Memory B cell (primary cell): ENCODE data around the gene GPR137.
A peak's percentile ranks its signal among the peaks of the same experiment; 100 is the strongest.

ENCODE experiments used
- ATAC-seq: fragments of 150-1000 bp; cut with Tn5 transposase; 2 replicates; pipeline ENCODE4 v1.10.0; 2021; ENCODE audit warnings: low read depth, mild to moderate bottlenecking, moderate library complexity
- DNase-seq, 2 donors: peaks; one replicate each; pipeline ENCODE4 v3.0.0; 2022; ENCODE audit warnings: low spot score in 2 of 2
- H3K27ac Mint-ChIP-seq: one replicate; pipeline ENCODE4 v1.8.0; 2022; ENCODE audit warnings: mild to moderate bottlenecking, moderate library complexity, mixed read lengths
- H3K27me3 Mint-ChIP-seq: one replicate; pipeline ENCODE4 v1.8.0; 2022; ENCODE audit warnings: mixed read lengths
- H3K36me3 Mint-ChIP-seq: one replicate; pipeline ENCODE4 v1.8.0; 2022; ENCODE audit warnings: mild to moderate bottlenecking, mixed read lengths
- H3K4me1 Mint-ChIP-seq: one replicate; pipeline ENCODE4 v1.8.0; 2022; ENCODE audit warnings: mixed read lengths
- H3K4me3 Mint-ChIP-seq: one replicate; pipeline ENCODE4 v1.8.0; 2022; ENCODE audit warnings: mild to moderate bottlenecking, moderate library complexity, mixed read lengths
- H3K9me3 Mint-ChIP-seq: one replicate; pipeline ENCODE4 v1.8.0; 2022; ENCODE audit warnings: mixed read lengths

GPR137 gene, protein sequence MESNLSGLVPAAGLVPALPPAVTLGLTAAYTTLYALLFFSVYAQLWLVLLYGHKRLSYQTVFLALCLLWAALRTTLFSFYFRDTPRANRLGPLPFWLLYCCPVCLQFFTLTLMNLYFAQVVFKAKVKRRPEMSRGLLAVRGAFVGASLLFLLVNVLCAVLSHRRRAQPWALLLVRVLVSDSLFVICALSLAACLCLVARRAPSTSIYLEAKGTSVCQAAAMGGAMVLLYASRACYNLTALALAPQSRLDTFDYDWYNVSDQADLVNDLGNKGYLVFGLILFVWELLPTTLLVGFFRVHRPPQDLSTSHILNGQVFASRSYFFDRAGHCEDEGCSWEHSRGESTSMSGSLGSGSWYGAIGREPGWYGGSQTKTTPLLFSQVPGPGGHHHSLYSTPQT

DNA sequence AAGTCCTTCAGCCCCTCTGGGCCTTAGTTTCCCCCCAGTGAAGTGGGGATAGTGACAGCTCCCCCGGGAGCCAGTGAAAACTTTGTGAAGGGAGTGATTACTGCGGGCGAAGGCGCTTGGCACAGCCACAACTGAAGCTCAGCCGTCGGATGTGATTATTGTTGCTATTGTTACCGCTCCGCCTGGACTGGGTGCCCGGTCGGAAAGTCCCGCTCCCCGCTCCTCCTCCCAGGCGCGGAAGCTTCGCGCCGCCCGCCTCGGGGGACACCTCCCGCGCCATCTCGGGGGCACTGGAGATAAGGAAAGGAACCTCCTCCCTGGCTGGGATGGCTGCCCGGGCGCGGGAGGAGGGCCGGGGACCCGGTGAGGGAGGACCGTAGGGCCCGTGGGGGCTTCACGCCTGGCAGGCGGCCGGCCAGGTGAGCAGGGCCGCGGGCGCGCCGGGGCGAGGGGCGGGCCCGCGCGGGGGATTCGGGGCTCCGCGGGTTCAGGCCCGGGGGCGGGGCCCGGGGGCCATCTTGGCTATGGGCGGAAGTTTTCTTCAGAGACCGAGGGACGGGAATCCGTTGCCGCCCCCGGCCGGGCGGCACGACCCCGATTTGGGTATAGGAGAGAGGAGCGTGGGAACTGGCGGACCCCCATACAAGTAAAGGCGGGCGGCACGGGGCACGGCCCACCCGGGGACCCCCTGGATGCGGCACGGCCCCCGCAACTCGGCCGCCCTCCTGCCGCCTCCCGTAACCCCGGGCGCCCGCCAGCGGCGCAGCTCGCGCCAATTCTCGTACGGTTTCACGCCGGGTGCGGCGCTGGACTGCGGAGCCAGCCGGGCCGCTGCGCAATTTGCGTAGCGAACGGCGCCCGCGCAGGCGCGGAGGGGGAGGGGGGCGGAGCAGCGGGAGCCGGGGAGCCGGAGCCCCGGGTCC is at the start of gene GPR137:
Gene GPR137 (plus strand): TSS at position 887 of the 923 bp plus-strand sequence. CDS start 677 bp downstream, outside the sequence.
- Mint-ChIP-seq H3K4me1 (peaks cover 13% of the 10 kb centered on the region), H3K27me3 (no peaks in the 10 kb centered on the region), H3K9me3 (no peaks in the 10 kb centered on the region), H3K36me3 (peaks cover 6% of the 10 kb centered on the region), H3K27ac (peak within 1 kb of the TSS; percentile 99), H3K4me3 (peak within 1 kb of the TSS; percentile 97)
- DNase-seq, result peak; percentile 98 to 100
- peak; percentile 71 for ATAC-seq

DNA sequence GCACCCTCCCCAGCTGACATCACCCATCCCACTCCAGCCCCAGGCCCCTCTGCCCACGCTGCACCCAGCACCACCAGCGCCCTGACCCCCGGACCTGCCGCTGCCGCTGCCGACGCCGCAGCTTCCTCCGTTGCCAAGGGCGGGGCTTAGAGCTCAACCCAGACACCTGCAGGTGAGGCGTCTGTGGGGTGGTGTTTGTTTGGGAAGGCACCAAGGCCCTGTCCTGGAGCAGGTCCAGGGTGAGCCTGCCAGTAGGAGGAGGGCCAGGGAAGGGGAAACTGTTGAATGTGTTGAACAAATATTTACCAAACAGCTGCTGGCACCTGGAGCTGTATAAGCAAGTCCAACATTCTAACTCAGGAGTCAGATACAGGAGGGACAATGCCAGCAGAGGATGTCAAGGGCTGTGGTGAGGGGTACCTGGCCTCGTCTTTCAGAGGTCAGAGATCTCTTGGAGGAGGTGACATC is 48.1 kb upstream of the GPR137 start:
- peaks cover 46% of the 10 kb centered on the region for H3K4me1 Mint-ChIP-seq
- H3K27ac Mint-ChIP-seq, result peak overlapping the region; percentile 100
- DNase-seq (no peak), ATAC-seq (no peak)
- H3K4me3 Mint-ChIP-seq, result peak overlapping the region; percentile 73
- no peaks in the 10 kb centered on the region for H3K9me3 Mint-ChIP-seq
- H3K27me3 Mint-ChIP-seq, result no peaks in the 10 kb centered on the region
- peaks cover 6% of the 10 kb centered on the region for H3K36me3 Mint-ChIP-seq

DNA sequence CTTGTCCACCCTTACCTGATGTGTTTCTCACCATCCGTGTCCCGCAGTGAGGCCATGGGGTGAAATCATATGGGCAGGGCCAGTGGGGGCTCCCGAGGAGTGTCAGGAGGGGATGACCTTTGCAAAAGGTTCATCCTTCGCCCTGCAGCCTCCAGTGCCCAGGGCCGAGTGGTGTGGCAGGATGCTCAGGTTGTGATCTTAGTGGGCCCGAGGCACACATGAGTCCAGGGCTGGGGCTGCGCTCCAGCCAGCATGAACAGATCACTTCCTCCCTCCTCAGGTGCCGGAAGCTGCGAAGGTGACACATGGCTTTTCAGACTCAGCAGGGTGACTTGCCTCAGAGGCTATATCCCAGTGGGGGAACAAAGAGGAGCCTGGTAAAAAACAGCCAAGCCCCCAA is 47.6 kb upstream of the GPR137 start:
- Mint-ChIP-seq H3K4me1 (peaks cover 43% of the 10 kb centered on the region), H3K4me3 (peak overlapping the region; percentile 63), H3K9me3 (no peaks in the 10 kb centered on the region), H3K27ac (peak overlapping the region; percentile 100), H3K27me3 (no peaks in the 10 kb centered on the region), H3K36me3 (peaks cover 6% of the 10 kb centered on the region)
- ATAC-seq, result no peak
- DNase-seq, result no peak

DNA sequence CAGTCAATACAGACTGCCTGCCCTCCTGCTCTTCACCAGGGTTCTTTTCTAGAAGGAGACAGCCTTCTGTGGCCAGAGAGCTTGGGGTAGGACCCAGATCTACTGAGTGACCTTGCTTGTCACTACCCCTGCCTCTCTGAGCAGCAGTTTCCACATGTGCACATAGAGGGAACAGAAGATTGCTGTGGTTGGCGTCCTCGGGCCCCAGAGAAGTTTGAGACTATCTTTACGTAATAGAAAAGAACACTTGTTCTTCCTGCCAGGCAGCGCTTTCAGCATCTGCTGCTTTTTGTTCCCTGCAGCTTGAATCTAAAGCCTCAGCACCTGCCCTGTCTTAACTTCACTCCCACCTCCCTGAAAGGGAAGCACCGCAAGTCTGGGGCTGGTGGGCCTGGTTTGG is 46.6 kb upstream of the GPR137 start:
- H3K27ac Mint-ChIP-seq, result peak overlapping the region; percentile 100
- no peak for ATAC-seq
- no peaks in the 10 kb centered on the region for H3K9me3 Mint-ChIP-seq
- peaks cover 39% of the 10 kb centered on the region for H3K4me1 Mint-ChIP-seq
- peak overlapping the region; percentile 14 for H3K4me3 Mint-ChIP-seq
- no peak for DNase-seq
- H3K36me3 Mint-ChIP-seq, result peaks cover 8% of the 10 kb centered on the region
- no peaks in the 10 kb centered on the region for H3K27me3 Mint-ChIP-seq

DNA sequence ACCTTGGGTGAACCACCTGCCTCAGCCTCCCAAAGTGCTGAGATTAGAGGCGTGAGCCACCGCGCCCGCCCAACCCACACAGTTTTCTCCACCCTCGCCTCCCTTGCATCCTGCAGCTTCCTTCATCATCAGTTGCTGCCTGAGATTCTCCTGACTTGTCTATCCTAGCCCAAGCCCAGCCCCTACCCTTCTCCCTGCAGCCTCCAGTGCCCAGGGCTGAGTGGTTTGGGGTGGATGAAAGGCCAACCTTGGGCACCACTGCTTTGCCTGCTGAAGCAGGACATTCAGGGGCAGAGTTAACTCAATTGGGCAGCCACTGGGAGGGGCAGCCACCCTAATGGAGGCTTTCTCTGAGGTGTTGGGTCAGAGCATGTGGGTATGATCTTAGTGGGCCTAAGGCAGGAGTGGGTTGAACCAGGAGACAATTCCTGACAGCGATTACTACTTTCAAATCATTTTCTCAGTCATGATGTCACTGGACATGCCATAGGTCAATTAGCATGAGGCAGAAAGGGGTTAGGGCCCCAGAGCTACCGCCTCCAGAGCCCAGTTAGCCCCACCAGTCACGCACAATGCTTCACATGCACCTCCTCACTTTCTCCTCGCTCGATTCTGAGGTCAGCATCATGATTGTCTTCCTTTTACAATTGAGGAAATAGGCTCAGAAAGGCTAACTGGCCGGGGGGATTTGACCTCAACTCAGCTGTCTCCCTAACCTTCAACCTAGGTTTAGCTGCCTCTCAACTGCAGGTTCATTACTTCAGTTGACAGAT is 45.8 kb upstream of the GPR137 start:
- peaks cover 8% of the 10 kb centered on the region for H3K36me3 Mint-ChIP-seq
- H3K27ac Mint-ChIP-seq, result peak overlapping the region; percentile 100
- peak; percentile 6 for ATAC-seq

DNA sequence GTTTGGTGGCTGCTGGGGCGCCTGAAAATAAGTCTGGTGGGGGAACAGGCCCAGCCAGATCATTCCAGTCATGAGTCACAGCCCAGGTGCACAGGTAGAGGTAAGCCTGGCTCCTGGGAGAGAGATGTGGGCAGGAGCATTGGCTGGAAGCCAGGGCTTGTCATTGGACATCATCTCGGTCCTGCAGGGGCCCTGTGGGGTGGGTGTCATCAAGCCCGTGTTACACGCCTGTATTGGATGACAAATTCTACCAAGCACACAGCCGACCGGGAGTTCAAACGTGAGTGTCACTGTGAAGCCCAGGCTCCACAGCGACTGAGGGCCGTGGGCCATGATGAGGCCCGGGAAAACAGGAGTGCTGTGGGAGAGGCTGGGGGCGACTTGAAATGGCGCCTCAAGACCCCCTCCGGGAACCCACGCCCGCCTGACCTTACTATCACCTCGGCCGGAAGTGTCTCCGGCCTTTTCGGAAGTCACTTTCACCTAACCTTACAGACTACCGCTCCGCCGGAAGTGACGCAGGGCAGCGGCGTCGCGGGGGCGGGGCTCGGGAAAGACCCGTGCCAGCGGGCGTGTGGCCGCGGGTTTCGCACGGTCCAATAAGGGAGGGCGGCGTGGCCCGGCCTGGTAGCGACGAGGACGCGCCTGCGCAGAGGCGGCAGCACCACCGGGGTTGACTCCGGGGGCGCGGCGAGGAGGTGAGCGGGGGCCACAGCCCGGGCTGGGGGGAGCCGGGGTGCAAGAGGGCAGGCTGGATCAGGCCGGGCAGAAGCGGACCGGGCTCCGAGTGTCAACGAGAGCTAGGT is 45.0 kb upstream of the GPR137 start, which contains the start of gene FKBP2:
Gene FKBP2 (plus strand): TSS at position 661 of the 806 bp plus-strand sequence. CDS start 1,293 bp downstream, outside the sequence.
- H3K36me3 Mint-ChIP-seq, result peaks cover 8% of the 10 kb centered on the region
- H3K4me1 Mint-ChIP-seq, result peaks cover 36% of the 10 kb centered on the region
- peak within 1 kb of the TSS; percentile 87 for H3K4me3 Mint-ChIP-seq
- peak within 1 kb of the TSS; percentile 100 for H3K27ac Mint-ChIP-seq
- ATAC-seq (peak; percentile 61), DNase-seq (peak; percentile 96 to 98)
- no peaks in the 10 kb centered on the region for H3K27me3 Mint-ChIP-seq
- H3K9me3 Mint-ChIP-seq, result no peaks in the 10 kb centered on the region

More for the DNA sequence above, 45.8 kb upstream of the GPR137 start:
- Mint-ChIP-seq H3K27me3 (no peaks in the 10 kb centered on the region), H3K9me3 (no peaks in the 10 kb centered on the region), H3K4me1 (peaks cover 39% of the 10 kb centered on the region), H3K4me3 (peak overlapping the region; percentile 87)
- DNase-seq, result no peak

DNA sequence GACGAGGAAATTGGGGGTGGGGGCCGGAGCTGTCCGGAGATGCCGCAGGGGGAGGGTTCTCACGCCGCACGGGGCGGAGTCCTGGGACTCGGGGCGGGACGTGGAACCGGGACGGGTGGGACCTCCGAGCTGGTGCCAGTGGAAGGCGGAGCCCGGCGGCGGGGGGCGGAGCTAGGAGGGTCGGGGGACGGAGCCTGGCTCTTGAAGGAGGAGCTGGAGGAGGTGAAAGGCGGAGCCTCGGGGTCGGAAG is 44.5 kb upstream of the GPR137 start:
- DNase-seq, result peak; percentile 99 to 100
- Mint-ChIP-seq H3K9me3 (no peaks in the 10 kb centered on the region), H3K27me3 (no peaks in the 10 kb centered on the region), H3K36me3 (peaks cover 8% of the 10 kb centered on the region), H3K4me1 (peaks cover 41% of the 10 kb centered on the region), H3K4me3 (peak overlapping the region; percentile 87), H3K27ac (peak overlapping the region; percentile 100)
- ATAC-seq, result peak; percentile 70

DNA sequence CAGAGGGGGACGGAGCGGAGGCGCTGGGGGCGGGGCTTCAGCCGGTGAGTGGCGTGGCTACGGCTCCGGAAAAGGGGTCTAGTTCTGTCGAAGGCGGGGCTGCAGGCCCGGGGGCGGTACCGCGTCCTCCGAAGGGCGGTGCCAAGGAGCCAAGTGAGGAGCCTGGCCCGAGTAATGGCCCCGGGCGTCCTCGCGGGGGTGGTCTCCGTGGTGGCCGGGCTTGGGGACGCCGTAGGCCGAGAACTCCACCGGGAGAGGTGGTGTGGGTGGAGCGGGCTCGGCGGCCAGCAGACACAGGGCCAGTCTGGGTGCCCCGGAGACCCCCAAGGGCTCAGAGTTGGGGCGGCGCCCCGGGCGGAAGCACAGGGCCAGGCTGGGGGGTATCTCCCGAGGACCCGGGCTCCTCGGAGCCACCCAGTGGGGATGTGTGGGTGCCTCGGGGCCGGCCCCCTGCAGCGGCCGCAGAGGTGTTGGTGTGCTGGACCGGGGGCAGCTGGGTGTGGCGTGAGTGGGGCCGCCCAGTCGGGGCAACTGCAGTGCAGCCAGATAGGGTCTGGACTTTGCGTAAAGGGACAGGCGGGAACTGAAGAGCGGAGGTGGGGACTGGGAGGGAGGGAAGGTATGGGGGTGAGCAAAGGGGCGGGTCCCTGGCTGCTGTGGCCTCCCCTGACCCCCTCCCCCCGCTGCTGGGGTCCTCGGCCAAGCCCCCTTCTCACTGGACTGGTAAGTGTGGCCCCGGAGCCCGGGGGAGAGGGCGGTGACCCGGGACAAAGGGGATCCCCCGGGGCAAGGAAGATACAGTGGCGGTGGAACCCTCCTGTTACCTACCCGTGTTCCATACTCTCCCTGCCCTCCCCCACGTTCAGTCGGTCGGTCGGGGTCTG is 43.9 kb upstream of the GPR137 start:
- ATAC-seq (no peak), DNase-seq (no peak)
- no peaks in the 10 kb centered on the region for H3K9me3 Mint-ChIP-seq
- H3K4me3 Mint-ChIP-seq, result peak overlapping the region; percentile 87
- H3K36me3 Mint-ChIP-seq, result peaks cover 8% of the 10 kb centered on the region
- H3K4me1 Mint-ChIP-seq, result peaks cover 41% of the 10 kb centered on the region
- H3K27ac Mint-ChIP-seq, result peak overlapping the region; percentile 100
- H3K27me3 Mint-ChIP-seq, result no peaks in the 10 kb centered on the region

DNA sequence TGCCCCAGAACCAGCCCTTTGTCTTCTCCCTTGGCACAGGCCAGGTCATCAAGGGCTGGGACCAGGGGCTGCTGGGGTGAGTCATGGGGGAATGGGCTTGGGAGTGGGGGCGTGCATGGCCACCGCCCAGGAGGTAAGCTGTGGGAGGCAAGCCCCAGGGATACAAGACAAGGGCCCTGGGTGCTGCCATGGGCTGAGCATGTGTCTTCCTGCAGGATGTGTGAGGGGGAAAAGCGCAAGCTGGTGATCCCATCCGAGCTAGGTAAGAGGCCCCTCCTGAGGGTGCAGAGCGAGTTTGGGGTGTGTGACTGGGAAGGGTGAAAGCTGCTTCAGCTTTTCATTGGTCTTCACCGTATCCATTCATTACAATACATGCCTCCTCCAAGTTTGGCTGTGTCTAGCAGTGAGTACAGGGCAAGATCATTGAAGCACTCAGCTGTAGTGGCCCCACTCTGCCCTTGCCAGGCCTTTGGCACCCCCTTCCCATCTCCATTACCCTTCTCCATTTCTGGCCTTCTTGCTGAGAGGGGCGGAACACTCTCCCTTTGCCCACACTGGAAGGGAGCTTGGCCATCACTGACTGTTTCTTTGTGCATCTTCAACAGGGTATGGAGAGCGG is 42.3 kb upstream of the GPR137 start:
- peaks cover 29% of the 10 kb centered on the region for H3K4me1 Mint-ChIP-seq

DNA sequence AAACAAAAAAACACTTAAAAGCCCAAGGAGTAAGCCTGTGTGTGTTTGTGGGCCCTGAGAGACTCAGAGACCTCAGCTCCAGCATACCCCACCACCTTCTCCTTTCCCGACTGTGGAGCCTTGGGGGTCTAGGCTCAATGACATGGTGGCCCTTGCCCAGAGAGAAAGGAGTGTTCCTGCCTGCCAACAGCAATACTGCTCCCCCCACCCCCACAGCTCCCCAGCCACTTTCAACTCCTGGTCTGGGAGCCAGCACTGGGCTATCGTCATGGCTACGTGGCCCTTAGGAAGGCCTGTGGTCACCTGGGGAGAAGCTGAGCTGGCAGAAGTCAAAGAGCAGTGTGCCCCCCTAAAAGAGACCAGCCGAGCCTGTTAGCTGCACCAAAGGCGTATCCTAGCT is 41.5 kb upstream of the GPR137 start:
- Mint-ChIP-seq H3K4me3 (peak overlapping the region; percentile 28), H3K36me3 (peaks cover 2% of the 10 kb centered on the region), H3K4me1 (peaks cover 24% of the 10 kb centered on the region), H3K27me3 (no peaks in the 10 kb centered on the region), H3K9me3 (no peaks in the 10 kb centered on the region), H3K27ac (peak overlapping the region; percentile 87)
- ATAC-seq, result no peak
- DNase-seq, result no peak

More for the DNA sequence above, 42.3 kb upstream of the GPR137 start:
- ATAC-seq (no peak), DNase-seq (no peak)
- Mint-ChIP-seq H3K36me3 (peaks cover 2% of the 10 kb centered on the region), H3K9me3 (no peaks in the 10 kb centered on the region), H3K27ac (peak overlapping the region; percentile 87), H3K4me3 (peak overlapping the region; percentile 28), H3K27me3 (no peaks in the 10 kb centered on the region)

DNA sequence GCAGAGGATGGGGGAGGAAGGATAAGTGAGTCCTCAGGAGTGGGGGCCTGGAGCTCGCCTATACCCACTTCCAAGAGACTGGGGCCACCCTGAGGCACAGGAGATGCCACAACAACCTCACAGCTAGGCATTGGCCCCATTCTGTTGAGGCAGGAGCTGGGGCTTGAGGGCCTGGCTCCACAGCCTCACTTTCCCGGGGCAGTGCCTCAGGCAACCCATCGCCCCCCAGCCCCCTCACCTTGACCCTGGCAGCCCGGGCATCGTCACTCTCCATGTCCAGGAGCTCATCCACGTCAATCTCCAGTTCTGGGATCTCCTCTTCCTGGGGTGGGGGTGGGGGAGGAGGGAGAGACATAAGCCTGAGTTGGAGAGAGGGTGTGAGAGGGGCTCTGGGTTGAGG is 40.7 kb upstream of the GPR137 start:
- no peaks in the 10 kb centered on the region for H3K9me3 Mint-ChIP-seq
- peak overlapping the region; percentile 89 for H3K4me3 Mint-ChIP-seq
- peaks cover 2% of the 10 kb centered on the region for H3K36me3 Mint-ChIP-seq
- no peak for ATAC-seq
- H3K27me3 Mint-ChIP-seq, result no peaks in the 10 kb centered on the region
- H3K4me1 Mint-ChIP-seq, result peaks cover 19% of the 10 kb centered on the region
- DNase-seq, result no peak
- peak overlapping the region; percentile 80 for H3K27ac Mint-ChIP-seq

DNA sequence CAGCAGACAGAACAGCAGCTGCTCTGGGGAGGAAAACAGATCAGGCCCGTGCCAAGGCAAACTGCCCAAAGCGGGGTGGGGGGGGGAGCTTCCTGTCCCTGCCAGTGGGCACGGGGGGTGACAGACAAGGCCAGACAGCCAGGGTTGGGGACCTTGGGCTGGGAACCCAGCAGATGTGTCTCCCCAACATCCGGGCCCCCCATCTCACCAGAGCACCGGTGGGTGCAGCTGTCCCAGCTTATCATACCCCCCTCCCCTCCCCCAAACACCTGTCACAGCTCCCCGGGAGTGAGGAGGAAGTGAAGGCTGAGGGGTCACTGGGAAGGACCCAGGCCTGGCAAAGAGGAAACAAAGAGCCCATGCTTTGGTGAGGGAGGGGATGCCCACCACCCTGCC is 40.2 kb upstream of the GPR137 start:
- Mint-ChIP-seq H3K36me3 (peaks cover 2% of the 10 kb centered on the region), H3K4me1 (peaks cover 14% of the 10 kb centered on the region), H3K27me3 (no peaks in the 10 kb centered on the region), H3K9me3 (no peaks in the 10 kb centered on the region), H3K4me3 (peak overlapping the region; percentile 89), H3K27ac (peak overlapping the region; percentile 80)
- no peak for DNase-seq
- ATAC-seq, result no peak
